ENCODE results near the gene EGLN2.

EGLN2 gene

DNA sequence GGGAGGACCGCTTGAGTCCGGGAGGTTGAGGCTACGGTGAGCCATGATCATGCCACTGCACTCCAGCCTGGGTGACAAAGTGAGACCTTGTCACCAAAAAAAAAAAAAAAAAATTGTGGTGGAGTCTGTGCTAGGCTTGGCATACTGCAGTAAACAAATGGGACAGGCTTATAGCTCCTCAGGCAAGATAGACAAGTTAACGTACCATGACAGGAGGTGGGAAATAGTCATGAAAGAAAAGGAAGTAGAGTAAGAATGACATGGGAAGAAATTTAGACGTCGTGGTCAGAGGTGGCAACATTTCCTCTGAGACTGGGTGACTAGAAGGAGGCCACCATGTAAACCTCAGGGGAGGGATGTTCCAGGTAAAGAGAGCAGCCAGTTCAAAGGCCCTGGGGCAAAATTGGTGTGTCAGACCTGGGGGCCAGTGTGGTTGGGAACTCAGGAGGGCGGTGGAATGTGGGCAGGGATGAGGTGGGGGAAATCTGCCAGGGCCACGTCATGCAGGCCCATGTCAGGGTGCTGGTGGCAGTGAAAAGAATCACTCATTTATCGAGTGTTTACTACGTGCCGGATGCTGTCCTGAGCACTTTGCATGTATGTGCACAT is 42.4 kb upstream of the EGLN2 start:
- Histone ChIP-seq H3K4me3 (ENCODE audit: low read depth, low read length) (no peak overlapping the region), H3K4me1 (ENCODE audit: control insufficient read depth, insufficient read depth, low read length) (peaks cover 28% of the 10 kb centered on the region), H3K36me3 (ENCODE audit: control insufficient read depth in 2 of 2, insufficient read depth in 1 of 2, low read length in 2 of 2) (peaks cover 75 to 97% of the 10 kb centered on the region in 2 experiments), H3K9me3 (ENCODE audit: control insufficient read depth, insufficient read depth, low read depth, low read length) (no peaks in the 10 kb centered on the region), H3K27ac (ENCODE audit: extremely low read depth, low read depth, low read length) (no peak overlapping the region; the same call in 1 of the 2 replicates)
- ChIA-PET POLR2A (interaction anchor here (0.6 to 7.3 kb wide), 5 partner anchors 9 to 1321 kb away, joined by 3 to 180 read pairs (median 3); partner anchors contain the start of genes RAB4B and RPS16), CTCF (interaction anchor here (0.6 to 3.3 kb wide), 7 partner anchors 21 to 1905 kb away, joined by 4 to 13 read pairs (median 5); partner anchors contain the start of gene RAB4B)
- TF ChIP-seq ZNF37A (tag by site-specific recombination; IDR thresholded peaks at IDR 0.05) = no peak
- TF ChIP-seq ZSCAN16 (tag by site-specific recombination; IDR thresholded peaks at IDR 0.05) = no peak
- TF ChIP-seq, protein P1, sequence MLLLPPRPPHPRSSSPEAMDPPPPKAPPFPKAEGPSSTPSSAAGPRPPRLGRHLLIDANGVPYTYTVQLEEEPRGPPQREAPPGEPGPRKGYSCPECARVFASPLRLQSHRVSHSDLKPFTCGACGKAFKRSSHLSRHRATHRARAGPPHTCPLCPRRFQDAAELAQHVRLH (tag by site-specific recombination; IDR thresholded peaks at IDR 0.05) = no peak
- no peak for TF ChIP-seq ZNF610 (tag by site-specific recombination; IDR thresholded peaks at IDR 0.05; ENCODE audit: borderline replicate concordance)
- TF ChIP-seq ZNF555 (tag by site-specific recombination; conservative IDR thresholded peaks at IDR 0.05) = no peak
- no peak for TF ChIP-seq ZNF621 (tag by site-specific recombination; IDR thresholded peaks at IDR 0.05)
- TF ChIP-seq ZNF529 (tag by site-specific recombination; IDR thresholded peaks at IDR 0.05; ENCODE audit: insufficient replicate concordance) = no peak
- TF ChIP-seq ZXDB (tag by site-specific recombination; IDR thresholded peaks at IDR 0.05) = no peak
- TF ChIP-seq IKZF3 (tag by site-specific recombination; IDR thresholded peaks at IDR 0.05) = no peak
- TF ChIP-seq ZIC2 (tag by site-specific recombination; IDR thresholded peaks at IDR 0.05) = no peak
- TF ChIP-seq, protein P2, sequence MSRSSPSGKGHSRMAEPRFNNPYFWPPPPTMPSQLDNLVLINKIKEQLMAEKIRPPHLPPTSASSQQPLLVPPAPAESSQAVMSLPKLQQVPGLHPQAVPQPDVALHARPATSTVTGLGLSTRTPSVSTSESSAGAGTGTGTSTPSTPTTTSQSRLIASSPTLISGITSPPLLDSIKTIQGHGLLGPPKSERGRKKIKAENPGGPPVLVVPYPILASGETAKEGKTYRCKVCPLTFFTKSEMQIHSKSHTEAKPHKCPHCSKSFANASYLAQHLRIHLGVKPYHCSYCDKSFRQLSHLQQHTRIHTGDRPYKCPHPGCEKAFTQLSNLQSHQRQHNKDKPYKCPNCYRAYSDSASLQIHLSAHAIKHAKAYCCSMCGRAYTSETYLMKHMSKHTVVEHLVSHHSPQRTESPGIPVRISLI (tag by site-specific recombination; IDR thresholded peaks at IDR 0.05) = peak; percentile 47; the same call in 1 of the 2 replicates
- TF ChIP-seq, protein P3, sequence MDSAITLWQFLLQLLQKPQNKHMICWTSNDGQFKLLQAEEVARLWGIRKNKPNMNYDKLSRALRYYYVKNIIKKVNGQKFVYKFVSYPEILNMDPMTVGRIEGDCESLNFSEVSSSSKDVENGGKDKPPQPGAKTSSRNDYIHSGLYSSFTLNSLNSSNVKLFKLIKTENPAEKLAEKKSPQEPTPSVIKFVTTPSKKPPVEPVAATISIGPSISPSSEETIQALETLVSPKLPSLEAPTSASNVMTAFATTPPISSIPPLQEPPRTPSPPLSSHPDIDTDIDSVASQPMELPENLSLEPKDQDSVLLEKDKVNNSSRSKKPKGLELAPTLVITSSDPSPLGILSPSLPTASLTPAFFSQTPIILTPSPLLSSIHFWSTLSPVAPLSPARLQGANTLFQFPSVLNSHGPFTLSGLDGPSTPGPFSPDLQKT (IDR thresholded peaks at IDR 0.05; ENCODE audit: borderline replicate concordance, low read depth, low read length) = no peak
- no peak for TF ChIP-seq SETDB1 (IDR thresholded peaks at IDR 0.05; ENCODE audit: insufficient read length, low read length)
- TF ChIP-seq, protein P4, sequence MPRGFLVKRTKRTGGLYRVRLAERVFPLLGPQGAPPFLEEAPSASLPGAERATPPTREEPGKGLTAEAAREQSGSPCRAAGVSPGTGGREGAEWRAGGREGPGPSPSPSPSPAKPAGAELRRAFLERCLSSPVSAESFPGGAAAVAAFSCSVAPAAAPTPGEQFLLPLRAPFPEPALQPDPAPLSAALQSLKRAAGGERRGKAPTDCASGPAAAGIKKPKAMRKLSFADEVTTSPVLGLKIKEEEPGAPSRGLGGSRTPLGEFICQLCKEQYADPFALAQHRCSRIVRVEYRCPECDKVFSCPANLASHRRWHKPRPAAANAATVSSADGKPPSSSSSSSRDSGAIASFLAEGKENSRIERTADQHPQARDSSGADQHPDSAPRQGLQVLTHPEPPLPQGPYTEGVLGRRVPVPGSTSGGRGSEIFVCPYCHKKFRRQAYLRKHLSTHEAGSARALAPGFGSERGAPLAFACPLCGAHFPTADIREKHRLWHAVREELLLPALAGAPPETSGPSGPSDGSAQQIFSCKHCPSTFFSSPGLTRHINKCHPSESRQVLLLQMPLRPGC (tag by site-specific recombination; IDR thresholded peaks at IDR 0.05) = no peak
- no peak for TF ChIP-seq ZNF19 (tag by site-specific recombination; IDR thresholded peaks at IDR 0.05; ENCODE audit: low read depth)
- TF ChIP-seq, protein P5, sequence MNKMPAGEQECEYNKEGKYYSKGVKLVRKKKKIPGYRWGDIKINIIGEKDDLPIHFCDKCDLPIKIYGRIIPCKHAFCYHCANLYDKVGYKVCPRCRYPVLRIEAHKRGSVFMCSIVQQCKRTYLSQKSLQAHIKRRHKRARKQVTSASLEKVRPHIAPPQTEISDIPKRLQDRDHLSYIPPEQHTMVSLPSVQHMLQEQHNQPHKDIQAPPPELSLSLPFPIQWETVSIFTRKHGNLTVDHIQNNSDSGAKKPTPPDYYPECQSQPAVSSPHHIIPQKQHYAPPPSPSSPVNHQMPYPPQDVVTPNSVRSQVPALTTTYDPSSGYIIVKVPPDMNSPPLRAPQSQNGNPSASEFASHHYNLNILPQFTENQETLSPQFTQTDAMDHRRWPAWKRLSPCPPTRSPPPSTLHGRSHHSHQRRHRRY (tag by site-specific recombination; IDR thresholded peaks at IDR 0.05) = no peak
- no peak for TF ChIP-seq ZBTB1 (tag by site-specific recombination; IDR thresholded peaks at IDR 0.05)
- TF ChIP-seq ZNF239 (tag by site-specific recombination; IDR thresholded peaks at IDR 0.05) = no peak
- no peak for TF ChIP-seq SALL2 (tag by site-specific recombination; IDR thresholded peaks at IDR 0.05; ENCODE audit: borderline replicate concordance)
- peak; percentile 96 for TF ChIP-seq ZNF623 (tag by site-specific recombination; IDR thresholded peaks at IDR 0.05)
- no peak for TF ChIP-seq ZNF837 (tag by site-specific recombination; IDR thresholded peaks at IDR 0.05)
- TF ChIP-seq, protein P6, sequence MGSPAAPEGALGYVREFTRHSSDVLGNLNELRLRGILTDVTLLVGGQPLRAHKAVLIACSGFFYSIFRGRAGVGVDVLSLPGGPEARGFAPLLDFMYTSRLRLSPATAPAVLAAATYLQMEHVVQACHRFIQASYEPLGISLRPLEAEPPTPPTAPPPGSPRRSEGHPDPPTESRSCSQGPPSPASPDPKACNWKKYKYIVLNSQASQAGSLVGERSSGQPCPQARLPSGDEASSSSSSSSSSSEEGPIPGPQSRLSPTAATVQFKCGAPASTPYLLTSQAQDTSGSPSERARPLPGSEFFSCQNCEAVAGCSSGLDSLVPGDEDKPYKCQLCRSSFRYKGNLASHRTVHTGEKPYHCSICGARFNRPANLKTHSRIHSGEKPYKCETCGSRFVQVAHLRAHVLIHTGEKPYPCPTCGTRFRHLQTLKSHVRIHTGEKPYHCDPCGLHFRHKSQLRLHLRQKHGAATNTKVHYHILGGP (tag by site-specific recombination; IDR thresholded peaks at IDR 0.05) = no peak
- TF ChIP-seq, protein P7, sequence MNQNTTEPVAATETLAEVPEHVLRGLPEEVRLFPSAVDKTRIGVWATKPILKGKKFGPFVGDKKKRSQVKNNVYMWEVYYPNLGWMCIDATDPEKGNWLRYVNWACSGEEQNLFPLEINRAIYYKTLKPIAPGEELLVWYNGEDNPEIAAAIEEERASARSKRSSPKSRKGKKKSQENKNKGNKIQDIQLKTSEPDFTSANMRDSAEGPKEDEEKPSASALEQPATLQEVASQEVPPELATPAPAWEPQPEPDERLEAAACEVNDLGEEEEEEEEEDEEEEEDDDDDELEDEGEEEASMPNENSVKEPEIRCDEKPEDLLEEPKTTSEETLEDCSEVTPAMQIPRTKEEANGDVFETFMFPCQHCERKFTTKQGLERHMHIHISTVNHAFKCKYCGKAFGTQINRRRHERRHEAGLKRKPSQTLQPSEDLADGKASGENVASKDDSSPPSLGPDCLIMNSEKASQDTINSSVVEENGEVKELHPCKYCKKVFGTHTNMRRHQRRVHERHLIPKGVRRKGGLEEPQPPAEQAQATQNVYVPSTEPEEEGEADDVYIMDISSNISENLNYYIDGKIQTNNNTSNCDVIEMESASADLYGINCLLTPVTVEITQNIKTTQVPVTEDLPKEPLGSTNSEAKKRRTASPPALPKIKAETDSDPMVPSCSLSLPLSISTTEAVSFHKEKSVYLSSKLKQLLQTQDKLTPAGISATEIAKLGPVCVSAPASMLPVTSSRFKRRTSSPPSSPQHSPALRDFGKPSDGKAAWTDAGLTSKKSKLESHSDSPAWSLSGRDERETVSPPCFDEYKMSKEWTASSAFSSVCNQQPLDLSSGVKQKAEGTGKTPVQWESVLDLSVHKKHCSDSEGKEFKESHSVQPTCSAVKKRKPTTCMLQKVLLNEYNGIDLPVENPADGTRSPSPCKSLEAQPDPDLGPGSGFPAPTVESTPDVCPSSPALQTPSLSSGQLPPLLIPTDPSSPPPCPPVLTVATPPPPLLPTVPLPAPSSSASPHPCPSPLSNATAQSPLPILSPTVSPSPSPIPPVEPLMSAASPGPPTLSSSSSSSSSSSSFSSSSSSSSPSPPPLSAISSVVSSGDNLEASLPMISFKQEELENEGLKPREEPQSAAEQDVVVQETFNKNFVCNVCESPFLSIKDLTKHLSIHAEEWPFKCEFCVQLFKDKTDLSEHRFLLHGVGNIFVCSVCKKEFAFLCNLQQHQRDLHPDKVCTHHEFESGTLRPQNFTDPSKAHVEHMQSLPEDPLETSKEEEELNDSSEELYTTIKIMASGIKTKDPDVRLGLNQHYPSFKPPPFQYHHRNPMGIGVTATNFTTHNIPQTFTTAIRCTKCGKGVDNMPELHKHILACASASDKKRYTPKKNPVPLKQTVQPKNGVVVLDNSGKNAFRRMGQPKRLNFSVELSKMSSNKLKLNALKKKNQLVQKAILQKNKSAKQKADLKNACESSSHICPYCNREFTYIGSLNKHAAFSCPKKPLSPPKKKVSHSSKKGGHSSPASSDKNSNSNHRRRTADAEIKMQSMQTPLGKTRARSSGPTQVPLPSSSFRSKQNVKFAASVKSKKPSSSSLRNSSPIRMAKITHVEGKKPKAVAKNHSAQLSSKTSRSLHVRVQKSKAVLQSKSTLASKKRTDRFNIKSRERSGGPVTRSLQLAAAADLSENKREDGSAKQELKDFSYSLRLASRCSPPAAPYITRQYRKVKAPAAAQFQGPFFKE (tag by site-specific recombination; IDR thresholded peaks at IDR 0.05; ENCODE audit: borderline replicate concordance) = no peak
- no peak for TF ChIP-seq SP2 (tag by site-specific recombination; IDR thresholded peaks at IDR 0.05)
- TF ChIP-seq ZNF664 (tag by site-specific recombination; IDR thresholded peaks at IDR 0.05) = peak; percentile 73
- TF ChIP-seq ZNF10 (tag by site-specific recombination; IDR thresholded peaks at IDR 0.05) = no peak
